Retinal pigment epithelial cell (primary cell): ENCODE data around the gene DNAJC15.

Experiments used
- DNase-seq: peaks from one replicate; pipeline ENCODE4 v3.0.0-alpha.2; 2010; ENCODE audit warnings: low read depth
- H3K4me3 ChIP-seq: 2 replicates; pipeline ENCODE4 v1.5.1; 2011; ENCODE audit warnings: mild to moderate bottlenecking, low read length, control low read depth, moderate library complexity
- CTCF ChIP-seq: conservative IDR thresholded peaks from 2 replicates; pipeline ENCODE4 v1.5.1; 2011; ENCODE audit warnings: low read depth, low read length, control low read depth, inconsistent platforms

The DNAJC15 gene

GRCh38 chr13:42996584-42996983 is 26.8 kb upstream of the DNAJC15 start:
- no peak for DNase-seq
- TF ChIP-seq CTCF = no peak
- no peak overlapping the region for H3K4me3 ChIP-seq

- no peak for TF ChIP-seq CTCF
- no peak for DNase-seq
- H3K4me3 ChIP-seq = no peak overlapping the region
Measured at GRCh38 chr13:42997381-42997780, 26.0 kb upstream of the DNAJC15 start.

- DNase-seq = no peak
- TF ChIP-seq CTCF = no peak
Measured at GRCh38 chr13:42999491-42999890, 23.9 kb upstream of the DNAJC15 start.

GRCh38 chr13:43000676-43001075 is 22.7 kb upstream of the DNAJC15 start:
- no peak for TF ChIP-seq CTCF
- DNase-seq = no peak

More at GRCh38 chr13:42999491-42999890, 23.9 kb upstream of the DNAJC15 start:
- H3K4me3 ChIP-seq = no peak overlapping the region

GRCh38 chr13:43002021-43002420 is 21.4 kb upstream of the DNAJC15 start:
- no peak for TF ChIP-seq CTCF
- no peak overlapping the region for H3K4me3 ChIP-seq
- DNase-seq = no peak

More at GRCh38 chr13:43000676-43001075, 22.7 kb upstream of the DNAJC15 start:
- H3K4me3 ChIP-seq = no peak overlapping the region

GRCh38 chr13:43003010-43003409 is 20.4 kb upstream of the DNAJC15 start:
- TF ChIP-seq CTCF = no peak
- H3K4me3 ChIP-seq = no peak overlapping the region
- no peak for DNase-seq

GRCh38 chr13:43003729-43004128 is 19.7 kb upstream of the DNAJC15 start:
- H3K4me3 ChIP-seq = no peak overlapping the region
- DNase-seq = no peak
- TF ChIP-seq CTCF = no peak
